ENCODE results near the gene C12orf56.
A peak's percentile ranks its signal among the peaks of the same experiment; 100 is the strongest.
"Not testable (repeated sequence)": the region's sequence is repeated elsewhere in the genome, so short reads cannot be mapped to it uniquely, and the experiment has no call there.

C12orf56 gene

GRCh38 chr12:64253356-64253755 lies 137.2 kb downstream of the C12orf56 start:
- no peak for ATAC-seq
- Mint-ChIP-seq H3K4me3 (no peak overlapping the region), H3K9me3 (no peaks in the 10 kb centered on the region), H3K4me1 (no peaks in the 10 kb centered on the region), H3K36me3 (no peaks in the 10 kb centered on the region), H3K27me3 (no peaks in the 10 kb centered on the region), H3K27ac (no peak overlapping the region)

GRCh38 chr12:64252681-64253080 lies 137.9 kb downstream of the C12orf56 start:
- ATAC-seq, result no peak
- Mint-ChIP-seq H3K9me3 (no peaks in the 10 kb centered on the region), H3K27ac (no peak overlapping the region), H3K4me1 (no peaks in the 10 kb centered on the region), H3K27me3 (no peaks in the 10 kb centered on the region), H3K4me3 (no peak overlapping the region), H3K36me3 (no peaks in the 10 kb centered on the region)

- Mint-ChIP-seq H3K36me3 (no peaks in the 10 kb centered on the region), H3K4me3 (no peak overlapping the region)
Measured at GRCh38 chr12:64243809-64244208, 146.7 kb downstream of the C12orf56 start.

GRCh38 chr12:64240781-64241180 lies 149.8 kb downstream of the C12orf56 start:
- Mint-ChIP-seq H3K36me3 (no peaks in the 10 kb centered on the region), H3K9me3 (no peaks in the 10 kb centered on the region), H3K27ac (no peak overlapping the region), H3K4me1 (no peaks in the 10 kb centered on the region), H3K27me3 (peaks cover 7% of the 10 kb centered on the region), H3K4me3 (no peak overlapping the region)
- ATAC-seq, result no peak

More at GRCh38 chr12:64243809-64244208, 146.7 kb downstream of the C12orf56 start:
- no peaks in the 10 kb centered on the region for H3K4me1 Mint-ChIP-seq
- no peaks in the 10 kb centered on the region for H3K9me3 Mint-ChIP-seq
- no peak overlapping the region for H3K27ac Mint-ChIP-seq
- ATAC-seq, result no peak
- H3K27me3 Mint-ChIP-seq, result no peaks in the 10 kb centered on the region

GRCh38 chr12:64237382-64237781 lies 153.2 kb downstream of the C12orf56 start:
- peaks cover 9% of the 10 kb centered on the region for H3K27me3 Mint-ChIP-seq
- no peak overlapping the region for H3K4me3 Mint-ChIP-seq
- H3K36me3 Mint-ChIP-seq, result no peaks in the 10 kb centered on the region
- no peak overlapping the region for H3K27ac Mint-ChIP-seq
- no peaks in the 10 kb centered on the region for H3K9me3 Mint-ChIP-seq
- no peak for ATAC-seq
- H3K4me1 Mint-ChIP-seq, result no peaks in the 10 kb centered on the region

GRCh38 chr12:64236549-64236948 lies 154.0 kb downstream of the C12orf56 start:
- no peak overlapping the region for H3K4me3 Mint-ChIP-seq
- H3K27ac Mint-ChIP-seq, result no peak overlapping the region
- no peaks in the 10 kb centered on the region for H3K4me1 Mint-ChIP-seq
- H3K9me3 Mint-ChIP-seq, result no peaks in the 10 kb centered on the region
- no peaks in the 10 kb centered on the region for H3K36me3 Mint-ChIP-seq
- H3K27me3 Mint-ChIP-seq, result peaks cover 9% of the 10 kb centered on the region
- no peak for ATAC-seq

GRCh38 chr12:64232196-64232595 lies 158.4 kb downstream of the C12orf56 start:
- no peak for ATAC-seq
- Mint-ChIP-seq H3K4me1 (no peaks in the 10 kb centered on the region), H3K27ac (no peak overlapping the region), H3K36me3 (no peaks in the 10 kb centered on the region), H3K4me3 (no peak overlapping the region), H3K27me3 (peaks cover 9% of the 10 kb centered on the region), H3K9me3 (no peaks in the 10 kb centered on the region)

- no peaks in the 10 kb centered on the region for H3K9me3 Mint-ChIP-seq
- ATAC-seq, result no peak
- no peaks in the 10 kb centered on the region for H3K27me3 Mint-ChIP-seq
- H3K4me1 Mint-ChIP-seq, result no peaks in the 10 kb centered on the region
- no peak overlapping the region for H3K27ac Mint-ChIP-seq
- no peaks in the 10 kb centered on the region for H3K36me3 Mint-ChIP-seq
- no peak overlapping the region for H3K4me3 Mint-ChIP-seq
Measured at GRCh38 chr12:64229796-64230195, 160.8 kb downstream of the C12orf56 start.

GRCh38 chr12:64229240-64229639 lies 161.3 kb downstream of the C12orf56 start:
- Mint-ChIP-seq H3K27ac (no peak overlapping the region), H3K4me3 (no peak overlapping the region), H3K4me1 (no peaks in the 10 kb centered on the region), H3K27me3 (no peaks in the 10 kb centered on the region), H3K9me3 (no peaks in the 10 kb centered on the region), H3K36me3 (no peaks in the 10 kb centered on the region)
- no peak for ATAC-seq

- no peak overlapping the region for H3K27ac Mint-ChIP-seq
Measured at GRCh38 chr12:64225626-64226025, 164.9 kb downstream of the C12orf56 start.

GRCh38 chr12:64222009-64222765 lies 168.4 kb downstream of the C12orf56 start, which contains the start of gene KICS2:
TSS of gene KICS2 (minus strand) at chr12:64222296. CDS start at chr12:64222237, 59 bp downstream.
- ATAC-seq, result peak; percentile 98
- Mint-ChIP-seq H3K4me3 (peak within 1 kb of the TSS; percentile 98), H3K27me3 (no peaks in the 10 kb centered on the region), H3K9me3 (no peaks in the 10 kb centered on the region), H3K36me3 (no peaks in the 10 kb centered on the region), H3K4me1 (peaks cover 25% of the 10 kb centered on the region), H3K27ac (peak within 1 kb of the TSS; percentile 94)

More at GRCh38 chr12:64225626-64226025, 164.9 kb downstream of the C12orf56 start:
- Mint-ChIP-seq H3K4me1 (peaks cover 6% of the 10 kb centered on the region), H3K36me3 (no peaks in the 10 kb centered on the region), H3K4me3 (no peak overlapping the region), H3K9me3 (no peaks in the 10 kb centered on the region), H3K27me3 (no peaks in the 10 kb centered on the region)
- ATAC-seq, result no peak

- ATAC-seq, result peak; percentile 68
- no peaks in the 10 kb centered on the region for H3K9me3 Mint-ChIP-seq
- H3K4me1 Mint-ChIP-seq, result peaks cover 25% of the 10 kb centered on the region
- no peaks in the 10 kb centered on the region for H3K36me3 Mint-ChIP-seq
- no peaks in the 10 kb centered on the region for H3K27me3 Mint-ChIP-seq
- peak overlapping the region; percentile 94 for H3K27ac Mint-ChIP-seq
- H3K4me3 Mint-ChIP-seq, result peak overlapping the region; percentile 98
Measured at GRCh38 chr12:64221651-64222008, 168.9 kb downstream of the C12orf56 start.

GRCh38 chr12:64220046-64220445 lies 170.5 kb downstream of the C12orf56 start:
- Mint-ChIP-seq H3K27ac (no peak overlapping the region), H3K27me3 (no peaks in the 10 kb centered on the region), H3K36me3 (peaks cover 5% of the 10 kb centered on the region), H3K9me3 (no peaks in the 10 kb centered on the region), H3K4me3 (no peak overlapping the region), H3K4me1 (peaks cover 25% of the 10 kb centered on the region)
- no peak for ATAC-seq

GRCh38 chr12:64219145-64219544 lies 171.4 kb downstream of the C12orf56 start:
- peaks cover 25% of the 10 kb centered on the region for H3K4me1 Mint-ChIP-seq
- ATAC-seq, result no peak
- no peak overlapping the region for H3K4me3 Mint-ChIP-seq
- H3K27me3 Mint-ChIP-seq, result no peaks in the 10 kb centered on the region
- peaks cover 8% of the 10 kb centered on the region for H3K36me3 Mint-ChIP-seq
- peak overlapping the region; percentile 55 for H3K27ac Mint-ChIP-seq
- H3K9me3 Mint-ChIP-seq, result no peaks in the 10 kb centered on the region

GRCh38 chr12:64218597-64218996 lies 172.0 kb downstream of the C12orf56 start:
- peaks cover 25% of the 10 kb centered on the region for H3K4me1 Mint-ChIP-seq
- H3K4me3 Mint-ChIP-seq, result peak overlapping the region; percentile 48
- H3K27me3 Mint-ChIP-seq, result no peaks in the 10 kb centered on the region
- no peaks in the 10 kb centered on the region for H3K9me3 Mint-ChIP-seq
- peak overlapping the region; percentile 55 for H3K27ac Mint-ChIP-seq
- ATAC-seq, result no peak
- H3K36me3 Mint-ChIP-seq, result peaks cover 13% of the 10 kb centered on the region

- ATAC-seq, H3K27me3 Mint-ChIP-seq, H3K9me3 Mint-ChIP-seq, H3K27ac Mint-ChIP-seq, H3K4me3 Mint-ChIP-seq: not testable (repeated sequence)
- Mint-ChIP-seq H3K36me3 (peaks cover 23% of the 10 kb centered on the region), H3K4me1 (peaks cover 25% of the 10 kb centered on the region)
Measured at GRCh38 chr12:64217643-64218042, 172.9 kb downstream of the C12orf56 start.

Data from stimulated activated memory B cell treated with anti-CD40 and anti-IgM and Interleukin-4, amounts not matched to agents 10 μg/mL and 1 μg/mL and 100 μg/mL, for 72 hours (primary cell).